Measurements from ENCODE around the gene BTBD10.
"Not testable (repeated sequence)": the region's sequence is repeated elsewhere in the genome, so short reads cannot be mapped to it uniquely, and the experiment has no call there.

BTBD10 gene

DNA sequence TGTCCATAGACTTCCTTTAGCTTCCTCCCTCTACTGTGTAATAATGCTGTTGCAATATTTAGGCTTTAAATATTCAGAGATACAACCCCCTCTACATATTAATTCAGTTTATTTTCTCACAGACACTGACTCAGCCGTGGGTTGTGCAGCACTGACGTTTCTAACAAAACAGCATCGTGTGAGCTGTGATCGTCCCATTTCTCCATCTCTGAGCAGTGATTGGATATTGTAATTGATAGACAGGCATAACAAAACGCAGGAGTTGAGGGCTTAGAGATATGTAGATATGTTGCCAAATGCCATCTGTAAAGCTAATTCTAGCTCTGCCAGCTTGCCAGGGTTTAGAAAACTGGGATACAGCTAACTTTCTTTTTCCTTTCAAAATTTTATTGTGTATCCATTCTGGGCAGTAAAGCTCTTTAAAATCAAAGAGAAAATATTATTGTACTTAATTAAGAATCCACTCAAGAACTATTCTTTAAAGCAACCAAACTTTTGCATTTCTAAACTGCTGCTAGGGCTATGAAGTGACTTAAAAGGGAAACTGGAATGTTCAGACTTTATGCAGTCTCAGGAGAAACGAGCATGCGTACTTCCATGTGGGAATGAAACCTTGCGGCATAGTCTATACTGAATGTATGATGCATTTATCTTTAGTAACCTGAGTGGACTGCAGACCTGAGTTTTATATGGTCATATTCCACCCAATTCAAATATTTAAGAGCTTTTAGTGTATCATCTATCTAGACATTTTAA lies 22.7 kb downstream of the BTBD10 start:
- peak; percentile 92 for DNase-seq (ENCODE audit: low spot score)

DNA sequence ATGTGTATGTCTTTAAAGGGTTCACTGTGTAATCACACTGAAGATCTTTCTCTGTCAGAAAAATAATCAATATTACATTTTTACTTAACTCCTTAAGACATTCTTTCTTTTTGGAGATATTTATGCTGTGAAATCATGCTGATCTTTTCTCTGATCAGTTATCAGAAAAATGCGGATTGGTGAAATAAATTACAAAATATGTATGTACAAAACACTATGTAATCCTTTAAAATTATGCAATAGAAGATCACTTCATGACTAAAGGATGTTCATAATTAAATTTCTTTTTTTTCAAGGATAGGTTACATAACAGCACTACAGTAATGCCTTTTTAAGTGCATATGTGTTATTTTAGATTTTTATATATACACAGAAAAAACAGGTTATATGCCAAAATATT lies 24.7 kb downstream of the BTBD10 start:
- DNase-seq (ENCODE audit: low spot score), result no peak

DNA sequence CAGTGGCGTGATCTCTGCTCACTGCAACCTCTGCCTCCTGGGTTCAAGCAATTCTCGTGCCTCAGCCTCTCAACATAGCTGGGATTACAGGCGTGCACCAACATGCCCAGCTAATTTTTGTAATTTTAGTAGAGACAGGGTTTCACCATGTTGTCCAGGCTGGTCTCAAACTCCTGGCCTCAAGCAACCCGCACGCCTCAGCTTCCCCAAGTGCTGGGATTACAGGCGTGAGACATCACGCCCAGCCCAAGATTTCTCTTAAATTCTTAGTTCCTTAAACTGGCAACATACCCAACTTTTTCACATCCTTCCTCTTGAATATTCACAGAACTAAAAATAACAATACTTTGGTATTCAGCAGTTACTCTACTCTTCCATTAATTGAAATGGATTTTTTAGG lies 26.2 kb downstream of the BTBD10 start:
- not testable (repeated sequence) for DNase-seq (ENCODE audit: low spot score)

DNA sequence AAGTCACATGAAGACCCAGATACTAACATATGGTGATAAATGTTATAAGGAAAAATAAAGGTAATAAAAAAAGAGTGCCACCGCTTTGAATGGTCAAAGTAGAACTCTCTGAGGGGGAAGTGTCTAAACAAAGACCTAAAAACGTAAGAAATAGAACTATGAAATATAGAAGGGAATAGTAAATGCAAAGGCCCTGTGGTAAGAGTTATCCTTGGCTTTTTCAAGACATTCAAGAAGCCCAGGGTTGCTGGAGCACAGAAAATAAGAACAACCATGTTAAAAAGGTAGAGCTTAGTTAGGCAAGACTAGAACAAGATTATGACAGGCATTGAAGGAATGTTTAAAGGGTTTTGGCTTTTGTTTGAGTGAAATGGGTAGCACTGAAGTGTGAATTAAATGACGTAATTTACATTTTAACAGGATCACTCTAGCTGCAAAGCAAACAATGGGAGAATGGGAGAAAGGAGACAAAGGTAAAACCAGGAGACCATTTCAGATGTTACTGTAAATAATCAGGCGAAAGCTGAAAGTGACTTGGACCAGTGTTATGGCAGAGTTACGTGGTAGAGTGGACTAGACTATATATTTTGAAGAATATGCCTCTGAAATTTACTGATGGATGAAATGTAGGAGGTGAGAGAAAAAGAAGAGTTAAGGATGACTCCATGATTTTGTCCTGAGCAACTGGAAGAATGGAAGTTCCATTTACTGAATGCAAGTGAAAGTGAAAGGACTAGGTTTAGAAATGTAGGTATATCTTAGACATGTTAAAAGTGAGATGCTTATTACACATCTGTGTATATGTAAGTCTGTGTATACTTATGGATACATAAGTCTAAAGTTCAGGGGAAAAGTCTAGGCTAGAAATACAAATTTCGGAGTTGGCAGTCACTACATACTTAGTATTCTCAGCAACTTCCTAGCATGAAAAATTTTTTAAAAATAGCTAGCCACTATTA lies 28.5 kb downstream of the BTBD10 start:
- no peak for DNase-seq (ENCODE audit: low spot score)

DNA sequence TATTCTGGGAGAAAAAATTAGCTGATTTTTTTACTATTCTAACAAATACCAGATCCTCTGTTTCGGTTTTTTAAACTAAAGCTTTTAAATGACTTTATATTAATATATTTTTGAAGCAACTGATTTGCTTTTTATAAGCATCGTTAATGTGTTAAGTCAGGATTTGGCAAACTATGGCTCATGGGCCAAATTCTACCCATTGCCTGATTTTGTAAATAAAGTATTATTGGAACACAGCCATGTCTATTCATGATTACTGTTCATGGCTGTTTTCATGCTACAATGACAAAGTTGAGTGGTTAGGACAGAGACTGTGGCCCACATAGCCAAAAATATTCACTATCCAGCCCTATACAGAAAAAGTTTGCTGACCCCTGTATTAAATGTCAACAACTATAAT lies 29.6 kb downstream of the BTBD10 start:
- no peak for DNase-seq (ENCODE audit: low spot score)

DNA sequence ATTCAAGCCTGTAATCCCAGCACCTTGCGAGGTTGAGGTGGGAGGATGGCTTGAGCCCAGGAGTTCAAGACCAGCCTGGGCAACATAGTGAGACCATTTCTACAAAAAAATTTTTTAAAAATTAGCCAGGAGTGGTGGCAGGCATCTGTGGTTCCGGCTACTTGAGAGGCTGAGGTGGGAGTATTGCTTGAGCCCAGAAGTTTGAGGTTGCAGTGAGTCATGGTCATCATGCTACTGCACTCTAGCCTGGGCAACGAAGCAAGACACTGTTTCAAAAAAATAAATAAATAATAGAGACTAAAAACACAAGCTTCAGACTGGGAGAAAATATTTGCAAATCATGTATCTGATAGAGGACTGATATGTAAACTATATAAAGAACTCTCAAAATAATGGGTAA lies 33.2 kb downstream of the BTBD10 start:
- no peak for DNase-seq (ENCODE audit: low spot score)

DNA sequence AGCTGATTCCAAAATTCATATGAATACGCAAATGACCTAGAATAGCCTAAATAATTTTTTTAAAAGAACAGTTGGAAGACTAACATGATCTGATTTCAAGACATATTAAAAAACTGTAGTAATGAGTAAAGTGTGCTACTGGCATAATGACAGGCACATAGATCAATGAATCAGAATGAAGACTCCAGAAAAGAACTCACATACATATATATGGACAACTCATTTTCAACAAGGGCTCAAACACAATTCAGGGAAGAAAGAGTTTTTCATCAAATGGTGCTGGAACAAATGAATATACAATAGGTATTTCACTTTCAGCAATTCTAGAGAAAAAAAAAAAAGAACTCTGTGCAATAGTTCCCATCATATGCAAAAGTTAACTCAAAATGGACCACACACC lies 33.7 kb downstream of the BTBD10 start:
- no peak for DNase-seq (ENCODE audit: low spot score)

DNA sequence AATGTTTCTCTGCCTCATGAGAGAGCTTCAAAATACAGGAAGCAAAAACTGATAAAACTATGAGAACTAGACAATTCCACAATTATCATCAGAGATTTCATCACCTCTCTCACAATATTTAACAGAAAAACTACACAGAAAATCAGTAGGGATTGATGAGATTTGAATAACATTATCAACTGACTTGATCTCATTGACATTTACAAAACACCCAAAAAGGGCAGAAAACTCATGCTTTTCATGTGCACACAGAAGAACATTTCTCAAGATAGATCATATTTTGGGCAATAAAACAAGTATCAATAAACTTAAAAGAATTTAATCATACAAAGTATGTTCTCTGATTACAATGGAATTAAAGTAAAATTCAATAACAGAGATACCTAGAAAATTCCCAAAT lies 35.6 kb downstream of the BTBD10 start:
- DNase-seq (ENCODE audit: low spot score), result no peak

DNA sequence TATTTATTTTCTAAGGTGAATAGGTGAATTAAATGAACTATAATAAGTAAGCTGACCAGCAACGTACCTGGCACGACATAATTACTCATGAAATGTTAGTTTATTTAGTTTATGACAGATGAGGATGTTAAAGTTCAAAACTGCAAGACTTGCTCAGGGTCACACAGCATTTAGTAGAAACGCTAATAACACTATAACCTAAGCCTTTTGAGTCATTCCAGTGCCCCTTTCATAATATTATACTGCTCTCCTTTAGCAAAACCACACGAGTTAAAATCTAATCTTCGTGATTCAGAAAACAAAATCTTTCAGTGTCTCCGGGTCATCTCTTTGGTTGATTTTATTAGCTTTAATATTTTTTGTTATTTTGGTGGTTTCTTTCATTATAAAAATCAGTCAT lies 39.6 kb downstream of the BTBD10 start:
- DNase-seq (ENCODE audit: low spot score), result no peak

DNA sequence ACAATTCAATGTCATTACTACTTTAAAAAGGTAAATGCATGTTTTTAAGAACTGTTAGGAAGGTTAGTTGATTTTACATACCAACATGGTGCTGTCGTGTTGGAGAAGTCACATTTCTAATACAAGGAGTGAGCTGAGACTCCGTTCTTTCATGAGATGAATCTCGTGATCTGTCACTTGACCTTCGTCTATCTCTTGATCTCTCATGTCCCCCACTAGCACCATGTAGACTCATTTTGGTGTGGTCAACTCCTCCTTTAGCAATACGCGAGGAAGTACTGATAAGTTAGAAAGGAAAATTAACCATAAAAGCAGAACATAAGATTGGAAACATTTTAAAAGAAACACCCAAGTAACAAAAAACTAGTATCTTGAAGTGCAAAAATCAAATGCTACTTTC lies 41.5 kb downstream of the BTBD10 start:
- no peak for DNase-seq (ENCODE audit: low spot score)

DNA sequence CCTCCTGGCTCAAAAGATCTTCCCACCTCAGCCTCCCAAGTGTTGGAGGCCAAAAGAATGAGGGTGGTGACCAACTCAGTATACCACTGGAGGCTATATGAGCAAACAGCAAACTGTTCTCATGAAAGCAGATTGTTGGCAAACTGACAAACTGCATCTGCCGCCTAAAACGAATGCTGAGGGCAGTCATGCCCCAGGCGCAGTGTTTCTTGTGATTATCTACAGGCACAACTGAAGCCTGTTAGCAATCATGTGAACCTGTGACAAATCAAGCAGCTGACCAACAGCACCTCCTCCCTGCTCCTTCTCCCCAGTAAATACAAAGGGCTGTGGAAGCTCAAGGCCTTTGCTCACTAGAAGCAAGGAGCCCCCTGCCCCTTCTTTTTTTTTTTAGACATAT lies 47.8 kb downstream of the BTBD10 start:
- DNase-seq (ENCODE audit: low spot score), result no peak

DNA sequence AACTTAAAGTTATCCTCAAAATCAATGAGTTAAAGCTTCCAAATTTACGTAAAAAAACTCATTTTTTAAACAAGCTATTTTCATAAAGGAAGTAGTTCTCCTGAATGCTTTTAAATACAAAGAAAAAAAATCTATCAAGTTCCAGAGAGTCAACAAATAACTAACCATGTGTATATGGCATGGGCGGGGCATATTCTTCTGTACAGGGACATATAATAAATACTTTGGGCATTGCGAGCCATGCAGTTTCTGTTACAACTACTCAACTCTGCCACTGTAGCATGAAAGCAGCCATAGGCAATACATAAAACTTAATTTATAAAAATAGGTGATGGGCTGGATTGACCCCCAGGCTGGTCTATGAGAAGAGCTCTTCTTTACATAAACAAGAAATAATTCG lies 57.8 kb downstream of the BTBD10 start:
- DNase-seq (ENCODE audit: low spot score), result no peak

DNA sequence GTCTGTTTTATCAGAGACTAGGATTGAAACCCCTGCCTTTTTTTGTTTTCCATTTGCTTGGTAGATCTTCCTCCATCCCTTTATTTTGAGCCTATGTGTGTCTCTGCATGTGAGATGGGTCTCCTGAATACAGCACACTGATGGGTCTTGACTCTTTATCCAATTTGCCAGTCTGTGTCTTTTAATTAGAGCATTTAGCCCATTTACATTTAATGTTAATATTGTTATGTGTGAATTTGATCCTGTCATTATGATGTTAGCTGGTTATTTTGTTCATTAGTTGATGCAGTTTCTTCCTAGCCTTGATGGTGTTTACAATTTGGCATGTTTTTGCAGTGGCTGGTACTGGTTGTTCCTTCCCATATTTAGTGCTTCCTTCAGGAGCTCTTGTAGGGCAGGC lies 64.7 kb downstream of the BTBD10 start:
- not testable (repeated sequence) for DNase-seq (ENCODE audit: low spot score)

DNA sequence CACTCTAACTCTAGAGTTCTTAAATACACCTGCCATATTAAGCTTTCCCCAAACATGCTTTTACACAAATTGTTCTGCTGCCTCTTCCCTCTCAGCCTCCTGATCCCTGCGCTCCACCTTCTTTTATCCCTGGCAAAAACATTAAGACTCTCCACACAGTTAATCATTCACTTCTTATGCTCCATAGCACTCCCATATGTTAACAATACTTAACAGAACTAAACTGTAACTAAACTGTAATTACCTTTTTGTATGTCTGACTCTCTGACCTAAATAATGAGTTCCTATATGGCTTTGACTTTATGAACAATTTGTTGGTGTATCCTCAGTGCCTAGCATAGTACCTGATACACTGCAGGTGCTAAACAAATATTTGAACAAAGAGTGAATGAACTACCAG lies 71.8 kb downstream of the BTBD10 start:
- no peak for DNase-seq (ENCODE audit: low spot score)

DNA sequence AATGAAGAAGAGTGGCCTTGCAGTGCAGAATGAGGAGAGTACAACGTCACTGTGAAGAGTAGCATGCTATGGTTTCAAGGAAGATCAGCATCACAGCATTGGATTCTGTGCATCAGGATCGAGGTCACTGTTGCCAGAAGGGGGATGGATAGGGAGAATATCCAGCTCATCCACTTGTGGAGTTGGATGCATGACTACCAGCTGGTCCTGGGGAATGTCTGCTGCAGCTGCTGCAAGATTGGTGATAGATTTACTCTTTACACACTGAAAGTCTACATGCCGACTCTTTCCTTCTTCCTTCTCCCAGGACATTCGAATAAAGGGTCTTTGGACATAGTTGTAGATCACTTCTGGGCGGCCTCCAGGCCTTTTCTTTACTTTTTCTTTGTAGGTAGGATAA lies 74.3 kb downstream of the BTBD10 start:
- DNase-seq (ENCODE audit: low spot score), result no peak

DNA sequence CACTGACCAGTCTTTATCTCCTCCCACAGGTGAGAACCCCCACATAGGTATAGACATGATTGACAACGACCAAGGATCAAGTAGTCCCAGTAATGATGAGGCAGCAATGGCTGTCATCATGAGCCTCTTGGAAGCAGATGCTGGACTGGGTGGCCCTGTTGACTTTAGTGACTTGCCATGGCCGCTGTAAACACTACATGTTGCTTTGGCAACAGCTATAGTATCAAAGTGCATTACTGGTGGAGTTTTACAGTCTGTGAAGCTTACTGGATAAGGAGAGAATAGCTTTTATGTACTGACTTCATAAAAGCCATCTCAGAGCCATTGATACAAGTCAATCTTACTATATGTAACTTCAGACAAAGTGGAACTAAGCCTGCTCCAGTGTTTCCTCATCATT lies 76.5 kb downstream of the BTBD10 start:
- no peak for DNase-seq (ENCODE audit: low spot score)

DNA sequence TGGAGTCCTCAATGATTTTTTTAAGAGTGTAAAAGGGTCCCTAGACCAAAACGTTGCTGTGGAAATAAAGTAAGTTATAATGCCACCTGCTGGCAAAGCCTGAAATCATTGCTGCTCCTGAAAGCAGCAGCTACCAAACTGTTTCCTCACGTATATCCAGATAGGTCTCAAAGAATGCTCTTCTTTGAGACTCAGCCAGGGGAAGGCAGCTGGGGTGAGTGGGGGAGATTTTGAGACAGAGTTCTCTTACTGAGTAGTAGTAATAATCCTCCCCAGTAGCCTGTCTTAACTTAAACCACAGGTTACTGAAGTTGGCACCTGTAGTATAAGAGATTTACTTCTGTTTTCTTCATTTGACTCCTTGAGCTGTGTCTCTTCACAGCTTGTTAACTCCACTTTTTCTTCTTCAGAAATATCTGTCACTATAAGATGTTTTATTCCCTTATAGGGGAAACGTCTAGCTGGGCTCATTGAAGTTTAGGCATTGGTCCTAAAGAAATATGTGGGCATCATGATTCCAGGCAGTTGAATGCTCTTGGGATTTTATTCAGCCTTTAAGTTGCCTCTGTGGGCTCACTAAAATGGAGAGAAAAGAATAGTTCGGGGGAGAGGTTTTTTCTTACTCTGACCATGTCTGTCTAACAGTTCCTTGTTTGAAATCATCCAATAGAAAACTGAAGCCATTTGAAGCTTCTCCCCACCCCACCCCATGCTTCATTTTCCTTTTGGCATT lies 77.9 kb downstream of the BTBD10 start:
- peak; percentile 58 for DNase-seq (ENCODE audit: low spot score)

DNA sequence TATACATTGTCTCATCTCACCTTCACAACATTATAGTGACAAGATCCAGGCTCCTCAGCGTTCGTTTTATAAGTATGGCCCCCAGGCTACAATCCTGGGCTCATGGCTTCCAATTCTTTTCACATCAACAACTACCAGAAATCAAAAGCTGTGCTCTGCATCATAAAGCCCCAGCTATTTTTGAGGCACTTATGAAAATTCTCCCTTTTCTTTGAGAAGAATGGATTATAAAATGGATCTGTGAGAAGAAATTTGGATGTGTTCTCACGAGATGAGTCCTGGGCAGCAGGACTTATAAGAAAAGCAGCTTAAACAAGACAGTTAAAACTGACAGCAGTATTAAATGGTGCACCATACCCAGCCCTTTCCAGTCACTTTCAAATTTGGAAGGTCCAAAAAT lies 80.3 kb downstream of the BTBD10 start:
- no peak for DNase-seq (ENCODE audit: low spot score)

DNA sequence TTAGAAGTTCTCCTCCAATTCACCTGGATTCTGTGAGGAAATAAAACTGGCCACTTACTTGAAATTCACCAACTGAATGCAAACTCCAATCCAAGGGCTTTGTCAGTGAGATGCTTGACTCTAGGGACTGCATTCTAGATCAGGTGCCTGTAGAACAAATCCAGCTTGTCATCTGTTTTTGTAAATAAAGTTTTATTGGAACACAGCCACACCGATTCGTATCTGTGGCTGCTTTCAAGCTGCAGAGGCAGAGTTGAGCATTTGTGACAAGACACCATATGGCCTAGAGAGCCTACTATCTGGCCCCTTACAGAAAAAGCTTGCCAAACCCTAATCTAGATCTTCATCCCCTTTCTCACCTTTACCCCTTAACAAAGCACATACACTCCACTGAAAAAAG lies 82.3 kb downstream of the BTBD10 start:
- DNase-seq (ENCODE audit: low spot score), result no peak

DNA sequence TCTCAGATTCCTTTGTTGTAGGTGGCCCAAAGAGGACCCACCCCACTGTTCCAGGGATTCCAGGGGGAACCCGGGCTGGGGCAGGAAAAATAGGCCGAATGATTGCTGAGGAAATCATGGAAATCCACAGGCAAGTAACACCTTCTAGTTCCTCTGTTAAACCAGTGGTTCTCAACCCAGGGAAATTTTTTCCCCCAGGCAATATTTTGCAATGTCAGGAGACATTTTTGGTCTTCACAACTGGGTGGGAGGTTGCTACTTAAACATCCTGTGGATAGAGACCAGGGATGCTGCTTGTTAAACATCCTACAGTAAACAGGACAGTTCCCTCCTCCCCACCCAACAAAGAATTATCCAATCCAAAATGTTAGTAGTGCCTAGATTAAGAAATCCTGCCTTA lies 84.7 kb downstream of the BTBD10 start:
- DNase-seq (ENCODE audit: low spot score), result no peak

DNA sequence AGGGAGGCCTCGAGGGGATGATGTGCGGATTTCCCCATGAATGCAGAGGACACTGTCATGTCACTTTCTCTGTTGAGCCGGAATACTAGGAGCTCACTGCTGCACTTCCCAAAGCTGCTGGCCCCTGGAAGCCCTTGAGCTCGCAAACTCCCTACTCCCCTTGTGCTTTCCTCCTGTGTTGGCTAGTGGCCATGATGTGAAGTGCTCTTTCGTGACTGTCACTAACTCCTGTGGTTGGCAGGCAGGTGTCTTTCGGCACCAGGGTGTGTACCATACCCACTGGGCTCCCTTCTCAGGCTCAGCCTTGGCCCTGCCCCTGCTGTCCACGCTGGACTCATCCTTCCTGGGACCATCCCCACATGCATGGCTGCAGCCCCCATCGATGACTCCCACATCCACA lies 86.2 kb downstream of the BTBD10 start:
- DNase-seq (ENCODE audit: low spot score), result no peak

DNA sequence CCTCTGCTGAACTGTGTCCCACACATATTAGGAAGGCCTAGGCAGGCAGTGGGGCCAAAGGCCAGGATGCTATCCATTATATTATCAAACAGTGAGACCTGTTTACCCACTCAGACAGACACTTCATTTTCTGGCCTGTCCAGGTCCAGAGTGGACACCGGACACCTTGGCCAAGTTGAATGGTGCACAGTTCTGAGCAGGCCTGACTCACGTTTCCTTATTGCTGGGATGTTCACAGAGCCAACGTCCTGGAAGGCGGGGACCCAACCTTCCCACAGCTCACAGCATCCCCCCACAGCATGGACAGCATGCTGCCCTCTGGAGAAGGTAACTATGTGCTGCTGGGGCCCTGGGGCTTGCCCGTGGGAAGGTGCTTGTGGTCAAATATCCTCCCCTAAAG lies 86.6 kb downstream of the BTBD10 start:
- no peak for DNase-seq (ENCODE audit: low spot score)

DNA sequence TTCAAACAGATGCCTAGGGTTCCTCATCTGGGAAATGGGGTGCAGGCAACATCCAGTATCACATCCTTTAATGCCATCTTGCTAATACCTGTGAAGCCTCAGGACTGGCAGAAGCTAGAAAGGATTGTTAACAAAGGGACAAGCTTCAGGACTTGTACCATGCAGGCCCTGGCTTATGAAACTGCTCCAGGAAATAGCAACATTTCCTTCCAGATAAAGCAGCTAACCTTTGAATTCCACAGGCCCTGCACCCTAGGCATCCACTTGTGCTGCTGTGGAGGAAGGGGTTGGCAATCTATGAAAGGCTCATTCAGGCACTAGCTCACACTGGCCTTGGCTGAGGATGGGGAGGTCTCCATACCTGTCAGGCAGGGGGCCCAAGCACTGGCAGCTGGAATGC lies 87.2 kb downstream of the BTBD10 start:
- DNase-seq (ENCODE audit: low spot score), result no peak
